ENCODE data around the gene CDK16. TPM values are rescaled to one million over a fixed set of nuclear protein-coding genes. Genes with fewer than 3 reads are reported as not detected.

CDK16 gene
- total RNA-seq, 1 donor from 2014 or later = 107 TPM

- no peak for TF ChIP-seq CTCF (IDR thresholded peaks at IDR 0.05; ENCODE audit: insufficient read depth, low read length, poor library complexity, severe bottlenecking)
- H3K36me3 ChIP-seq (ENCODE audit: control insufficient read depth, insufficient read depth, low read length) = no peaks in the 10 kb centered on the region
- no peak for DNase-seq (ENCODE audit: low read depth)
- no peak overlapping the region for H3K4me3 ChIP-seq (ENCODE audit: low read depth, low read length)
- H3K27me3 ChIP-seq (ENCODE audit: control insufficient read depth, insufficient read depth, low read length) = peaks cover 2% of the 10 kb centered on the region
Measured at GRCh38 chrX:47181301-47181700, 37.2 kb upstream of the CDK16 start.

GRCh38 chrX:47182106-47182700 lies 36.3 kb upstream of the CDK16 start:
- Histone ChIP-seq H3K36me3 (ENCODE audit: control insufficient read depth, insufficient read depth, low read length) (no peaks in the 10 kb centered on the region), H3K27me3 (ENCODE audit: control insufficient read depth, insufficient read depth, low read length) (peaks cover 2% of the 10 kb centered on the region), H3K4me3 (ENCODE audit: low read depth, low read length) (no peak overlapping the region)
- no peak for TF ChIP-seq CTCF (IDR thresholded peaks at IDR 0.05; ENCODE audit: insufficient read depth, low read length, poor library complexity, severe bottlenecking)
- DNase-seq (ENCODE audit: low read depth) = no peak

GRCh38 chrX:47184486-47184885 lies 34.0 kb upstream of the CDK16 start:
- H3K4me3 ChIP-seq (ENCODE audit: low read depth, low read length) = no peak overlapping the region
- peaks cover 2% of the 10 kb centered on the region for H3K27me3 ChIP-seq (ENCODE audit: control insufficient read depth, insufficient read depth, low read length)
- DNase-seq (ENCODE audit: low read depth) = no peak
- no peaks in the 10 kb centered on the region for H3K36me3 ChIP-seq (ENCODE audit: control insufficient read depth, insufficient read depth, low read length)
- no peak for TF ChIP-seq CTCF (IDR thresholded peaks at IDR 0.05; ENCODE audit: insufficient read depth, low read length, poor library complexity, severe bottlenecking)

- H3K27me3 ChIP-seq (ENCODE audit: control insufficient read depth, insufficient read depth, low read length) = peaks cover 2% of the 10 kb centered on the region
- no peak for DNase-seq (ENCODE audit: low read depth)
- TF ChIP-seq CTCF (IDR thresholded peaks at IDR 0.05; ENCODE audit: insufficient read depth, low read length, poor library complexity, severe bottlenecking) = no peak
- H3K36me3 ChIP-seq (ENCODE audit: control insufficient read depth, insufficient read depth, low read length) = no peaks in the 10 kb centered on the region
- H3K4me3 ChIP-seq (ENCODE audit: low read depth, low read length) = no peak overlapping the region
Measured at GRCh38 chrX:47185241-47185640, 33.2 kb upstream of the CDK16 start.

GRCh38 chrX:47186096-47186740 lies 32.3 kb upstream of the CDK16 start:
- Histone ChIP-seq H3K36me3 (ENCODE audit: control insufficient read depth, insufficient read depth, low read length) (no peaks in the 10 kb centered on the region), H3K27me3 (ENCODE audit: control insufficient read depth, insufficient read depth, low read length) (peaks cover 2% of the 10 kb centered on the region), H3K4me3 (ENCODE audit: low read depth, low read length) (no peak overlapping the region)
- no peak for DNase-seq (ENCODE audit: low read depth)
- no peak for TF ChIP-seq CTCF (IDR thresholded peaks at IDR 0.05; ENCODE audit: insufficient read depth, low read length, poor library complexity, severe bottlenecking)
